ENCODE data around the gene IL1F10.
"Not testable (repeated sequence)": the region's sequence is repeated elsewhere in the genome, so short reads cannot be mapped to it uniquely, and the experiment has no call there.

The IL1F10 gene

DNA sequence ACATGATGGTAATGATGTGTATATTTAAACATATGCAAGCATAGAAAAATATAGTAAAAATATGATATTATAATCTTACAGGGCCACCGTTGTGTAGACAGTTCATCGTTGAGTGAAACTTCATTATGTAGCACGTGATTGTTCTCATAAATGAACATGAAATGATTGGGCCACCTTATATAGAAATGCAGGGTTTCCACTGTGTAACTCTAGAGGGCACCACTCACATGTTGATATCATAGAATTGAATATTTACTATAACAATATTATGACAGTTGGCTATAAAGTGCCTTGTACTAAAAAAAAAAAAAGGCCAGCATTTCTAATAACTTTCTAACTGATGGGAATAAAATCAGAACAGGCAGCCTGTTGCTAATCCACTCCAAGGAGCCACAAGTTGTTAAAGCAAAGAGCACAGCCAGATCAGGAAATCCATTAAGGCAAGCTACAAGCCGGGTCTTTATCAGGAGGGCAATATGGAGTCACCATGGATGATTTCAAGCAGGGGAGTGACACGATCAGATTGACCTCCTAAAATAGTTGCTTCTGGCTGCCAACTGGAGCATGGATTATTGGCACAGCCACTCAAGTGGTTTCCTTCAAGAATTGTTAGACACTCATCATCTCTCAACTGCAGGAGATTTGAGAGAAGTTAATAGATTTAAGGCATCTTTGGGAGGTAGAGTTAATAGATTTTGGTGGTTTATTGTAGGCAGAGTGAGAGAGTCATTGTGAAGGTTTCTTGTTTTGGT, 16.7 kb downstream of the IL1F10 start:
- peak; percentile 51 for DNase-seq

DNA sequence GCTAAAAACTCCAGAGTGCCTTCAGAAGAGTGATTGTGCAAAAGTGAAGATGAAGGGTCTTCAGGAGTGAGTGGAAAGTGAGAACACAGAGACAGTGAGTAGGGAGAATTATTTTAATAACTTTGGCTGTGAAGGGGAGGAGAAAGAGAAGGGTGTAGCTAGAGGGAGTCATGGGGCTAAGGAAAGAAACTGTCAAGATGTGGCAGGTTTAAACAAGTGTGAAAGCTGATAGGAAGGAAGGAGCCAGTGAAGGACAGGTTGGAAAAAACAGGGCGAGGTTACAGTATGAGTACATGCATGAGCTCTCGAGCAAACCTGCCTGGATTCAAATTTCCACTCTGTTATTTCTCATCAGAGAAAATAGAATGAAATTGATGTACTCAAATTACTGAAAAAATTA, 17.8 kb downstream of the IL1F10 start:
- no peak for DNase-seq

DNA sequence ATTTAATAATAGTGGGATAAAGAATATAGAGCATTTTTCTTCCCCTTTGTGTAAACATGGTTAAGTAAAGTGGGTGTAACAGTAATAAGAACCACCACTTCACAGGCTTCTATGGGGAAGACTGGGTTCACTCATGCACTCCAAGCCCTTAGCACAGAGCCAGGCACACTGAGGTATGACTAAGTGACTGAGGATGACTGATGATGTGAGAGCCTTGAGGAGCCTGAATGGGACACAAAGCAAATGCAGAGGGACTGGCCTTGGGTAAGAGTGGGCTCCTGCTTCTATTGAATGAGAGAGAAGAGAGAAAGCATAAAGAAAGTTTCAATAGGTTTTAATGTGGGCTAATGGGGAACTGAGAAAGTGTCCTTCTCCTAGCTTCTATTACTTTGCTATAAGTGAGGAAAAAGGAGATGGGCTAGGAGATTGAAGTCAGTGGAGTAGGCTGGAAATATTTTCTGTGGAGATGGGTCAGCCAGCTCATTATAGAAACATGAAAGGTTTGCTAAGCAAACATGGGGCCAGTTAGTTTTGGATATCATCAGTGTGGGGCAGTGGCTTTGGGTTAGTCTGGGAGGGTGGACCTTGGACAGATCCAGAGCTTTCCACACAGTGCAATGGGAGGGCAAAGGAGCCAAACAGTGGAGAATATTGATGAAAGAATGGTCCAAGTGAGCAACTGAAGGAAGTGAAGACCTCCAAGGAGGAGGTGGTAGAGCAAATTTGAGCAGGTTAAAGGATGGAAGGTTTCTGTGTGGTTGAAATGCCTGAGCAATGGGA, 20.6 kb downstream of the IL1F10 start:
- DNase-seq, result no peak

DNA sequence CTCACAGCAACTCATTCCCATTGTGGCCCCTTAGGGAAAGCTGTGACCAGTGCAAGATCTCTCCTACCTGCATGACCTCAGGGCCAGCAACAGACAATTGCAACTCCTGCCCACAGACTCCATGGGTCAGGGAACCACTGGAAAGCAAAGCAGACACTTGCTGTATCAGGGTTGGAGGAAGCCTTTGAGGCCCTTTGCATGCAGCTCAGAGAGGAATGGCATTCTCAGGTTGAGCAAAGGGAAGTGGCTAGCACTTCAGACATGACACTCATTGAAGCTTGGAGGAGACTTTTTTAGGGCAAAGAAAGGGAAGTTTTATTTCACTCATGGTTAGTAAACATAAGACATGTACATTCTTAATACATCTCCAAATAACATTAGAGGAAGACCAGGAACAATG, 22.1 kb downstream of the IL1F10 start:
- no peak for DNase-seq

DNA sequence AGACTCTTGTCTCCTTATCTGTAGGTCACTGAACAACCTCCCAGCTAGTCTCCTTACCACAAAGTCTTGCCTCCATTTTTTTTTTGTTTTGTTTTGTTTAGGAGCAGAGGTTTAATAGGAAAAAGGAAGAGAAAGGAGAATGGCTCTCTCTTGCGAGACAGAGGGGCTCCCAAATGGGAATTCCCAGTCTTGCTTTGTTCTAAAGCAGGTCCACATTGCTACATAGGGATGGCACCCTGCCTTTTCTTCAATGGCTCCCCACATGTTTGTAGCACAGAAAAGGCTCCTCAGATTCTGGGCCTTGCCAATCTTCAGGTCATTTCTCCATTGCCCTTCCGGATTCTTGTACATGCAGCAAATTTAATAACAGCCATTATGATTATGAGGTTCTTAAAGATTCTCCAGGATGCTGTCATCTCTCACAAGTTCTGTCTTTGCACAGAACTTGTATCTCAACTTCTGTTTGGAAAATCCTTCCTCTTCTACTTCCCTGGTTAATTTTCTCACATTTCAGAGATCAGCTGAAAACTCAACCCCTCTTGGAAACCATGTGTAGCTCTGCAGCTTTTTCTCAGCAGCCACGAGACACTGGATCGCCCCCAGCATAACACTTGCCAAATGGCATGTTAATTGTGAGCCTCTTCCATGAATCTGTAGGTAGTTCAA, 23.6 kb downstream of the IL1F10 start:
- no peak for DNase-seq

DNA sequence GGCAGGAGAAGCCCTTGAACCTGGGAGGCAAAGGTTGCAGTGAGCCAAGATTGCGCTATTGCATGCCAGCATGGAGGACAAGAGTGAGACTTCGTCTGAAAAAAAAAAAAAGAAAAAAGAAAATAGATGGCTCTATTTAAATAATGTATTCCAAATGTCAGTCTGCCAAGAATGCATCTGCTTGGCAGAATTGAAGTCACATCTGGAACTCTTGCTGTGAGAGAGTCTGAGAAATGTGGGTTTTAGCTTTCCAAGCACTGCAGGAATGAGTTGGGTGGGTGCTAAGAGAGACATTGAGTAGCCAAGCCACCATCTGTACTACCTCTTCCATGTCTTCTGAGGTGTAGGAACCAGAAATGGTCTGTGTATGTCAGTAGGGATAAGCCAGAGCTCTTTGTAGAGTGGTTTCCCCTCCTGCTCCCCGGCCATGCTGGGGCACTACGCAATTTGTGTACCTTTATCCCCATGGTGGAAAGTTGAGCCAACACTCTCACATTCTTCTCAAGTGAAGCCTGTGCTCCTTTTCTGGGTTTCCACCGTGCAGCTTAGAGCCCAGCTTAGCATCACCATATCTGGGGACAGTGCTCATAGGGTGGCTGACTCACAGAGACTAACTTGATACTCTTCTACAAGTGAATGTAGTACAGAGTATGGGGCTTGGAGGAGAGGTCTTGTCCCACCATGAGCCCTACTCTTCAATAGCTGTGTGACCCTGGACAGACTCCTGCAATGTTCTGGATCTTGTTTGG, 25.3 kb downstream of the IL1F10 start:
- no peak for DNase-seq

DNA sequence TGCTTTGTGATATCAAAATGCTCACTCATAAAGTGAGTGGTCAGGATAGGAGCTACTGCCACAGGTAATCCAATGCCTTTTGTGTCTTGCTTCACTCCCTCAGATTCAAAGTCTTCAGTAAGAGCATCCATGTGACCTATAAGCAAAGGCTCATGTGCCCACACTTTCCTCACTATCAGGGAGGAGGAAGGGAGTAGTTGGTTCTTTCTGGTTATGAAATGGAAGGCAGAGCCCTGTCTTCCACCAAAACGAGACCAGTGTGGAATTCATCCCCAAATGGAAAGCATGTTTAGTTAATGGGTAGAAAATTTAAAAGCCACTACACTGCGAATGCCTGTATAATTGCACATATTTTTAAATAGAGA, 25.8 kb downstream of the IL1F10 start:
- DNase-seq, result no peak

DNA sequence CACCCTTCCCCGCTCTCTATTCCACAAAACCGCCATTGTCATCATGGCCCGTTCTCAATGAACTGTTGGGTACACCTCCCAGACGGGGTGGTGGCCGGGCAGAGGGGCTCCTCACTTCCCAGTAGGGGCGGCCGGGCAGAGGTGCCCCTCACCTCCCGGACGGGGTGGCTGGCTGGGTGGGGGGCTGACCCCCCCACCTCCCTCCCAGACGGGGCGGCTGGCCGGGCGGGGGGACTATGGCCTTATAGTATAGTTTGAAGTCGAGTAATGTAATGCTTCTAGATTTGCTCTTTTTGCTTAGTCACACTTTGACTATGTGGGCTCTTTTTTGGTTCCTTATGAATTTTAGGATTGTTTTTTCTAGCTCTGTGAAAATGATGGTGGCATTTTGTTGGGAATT, 28.5 kb downstream of the IL1F10 start:
- not testable (repeated sequence) for DNase-seq

DNA sequence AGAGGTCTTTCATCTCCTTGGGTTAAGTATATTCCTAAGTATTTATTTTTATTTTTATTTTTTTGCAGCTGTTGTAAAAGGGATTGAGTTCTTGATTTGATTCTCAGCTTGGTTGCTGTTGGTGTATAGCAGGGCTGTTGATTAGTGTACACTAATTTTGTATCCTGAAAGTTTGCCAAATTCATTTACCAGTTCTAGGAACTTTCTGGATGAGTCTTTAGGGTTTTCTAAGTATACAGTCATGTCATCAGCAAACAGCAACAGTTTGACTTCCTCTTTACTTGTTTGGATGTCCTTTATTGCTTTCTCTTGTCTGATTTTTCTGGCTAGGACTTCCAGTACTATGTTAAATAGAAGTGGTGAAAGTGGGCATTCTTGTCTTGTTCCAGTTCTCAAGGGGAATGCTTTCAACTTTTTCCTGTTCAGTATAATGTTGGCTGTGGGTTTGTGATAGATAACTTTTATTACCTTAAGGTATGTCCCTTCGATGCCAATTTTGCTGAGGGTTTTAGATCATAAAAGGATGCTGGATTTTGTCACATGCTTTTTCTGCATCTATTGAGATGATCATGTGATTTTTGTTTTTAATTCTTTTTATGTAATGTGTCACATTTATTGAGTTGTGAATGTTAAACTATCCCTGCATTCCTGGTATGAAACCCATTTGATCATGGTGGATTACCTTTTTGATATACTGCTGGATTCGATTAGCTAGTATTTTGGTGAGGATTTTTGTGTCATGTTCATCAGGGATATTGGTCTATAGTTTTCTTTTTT, 29.3 kb downstream of the IL1F10 start:
- DNase-seq, result not testable (repeated sequence)

DNA sequence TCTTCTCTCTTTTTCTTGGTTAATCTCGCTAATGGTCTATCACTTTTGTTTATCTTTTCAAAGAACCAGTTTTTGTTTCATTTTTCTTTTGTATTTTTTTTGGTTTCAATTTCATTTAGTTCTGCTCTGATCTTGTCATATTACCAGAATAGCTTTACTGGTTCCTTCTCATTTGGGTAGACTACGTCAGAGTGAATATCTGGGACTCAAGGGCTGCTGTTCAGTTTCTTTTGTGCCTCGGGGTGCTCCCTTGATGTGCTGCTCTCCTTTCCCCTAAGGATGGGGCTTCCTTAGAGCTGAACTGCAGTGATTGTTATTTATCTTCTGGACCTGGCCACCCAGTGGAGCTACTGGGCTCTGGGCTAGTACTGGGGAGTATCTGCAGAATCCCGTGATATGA, 30.3 kb downstream of the IL1F10 start:
- DNase-seq, result no peak

DNA sequence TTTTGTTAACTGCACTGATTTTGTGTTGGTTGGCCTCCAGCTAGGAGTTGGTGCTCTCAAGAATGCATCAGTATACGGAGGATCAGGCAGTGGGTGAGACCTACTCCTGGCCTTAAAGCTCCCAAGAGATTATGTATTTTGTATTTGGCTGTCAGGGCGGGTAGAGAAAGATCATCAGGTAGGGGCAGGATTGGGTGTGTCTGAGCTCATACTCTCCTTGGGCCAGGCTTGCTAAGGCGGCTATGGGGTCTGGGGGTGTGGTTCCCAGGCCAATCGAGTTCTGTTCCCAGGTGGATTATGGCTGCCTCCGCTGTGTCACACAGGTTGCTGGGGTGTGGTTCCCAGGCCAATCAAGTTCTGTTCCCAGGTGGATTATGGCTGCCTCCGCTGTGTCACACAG, 30.8 kb downstream of the IL1F10 start:
- DNase-seq, result no peak

DNA sequence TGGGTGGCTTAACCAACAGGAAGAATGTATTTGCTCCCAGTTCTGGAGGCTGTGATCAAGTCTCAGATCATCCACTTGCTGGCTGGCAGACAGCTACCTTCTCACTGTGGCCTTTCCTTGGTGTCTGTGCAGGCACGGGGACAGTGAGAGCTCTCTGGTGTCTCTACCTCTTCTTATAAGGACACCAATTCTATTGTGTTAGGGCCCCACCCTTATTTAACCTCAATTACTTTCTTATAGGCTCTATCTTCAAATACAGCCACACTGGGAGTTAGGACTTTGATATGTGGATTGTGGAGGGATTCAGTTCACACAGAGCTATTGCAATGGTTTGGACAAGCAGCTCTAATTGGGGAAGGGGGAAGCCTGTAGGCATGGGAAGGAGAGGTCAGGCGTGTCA, 34.4 kb downstream of the IL1F10 start:
- no peak for DNase-seq

DNA sequence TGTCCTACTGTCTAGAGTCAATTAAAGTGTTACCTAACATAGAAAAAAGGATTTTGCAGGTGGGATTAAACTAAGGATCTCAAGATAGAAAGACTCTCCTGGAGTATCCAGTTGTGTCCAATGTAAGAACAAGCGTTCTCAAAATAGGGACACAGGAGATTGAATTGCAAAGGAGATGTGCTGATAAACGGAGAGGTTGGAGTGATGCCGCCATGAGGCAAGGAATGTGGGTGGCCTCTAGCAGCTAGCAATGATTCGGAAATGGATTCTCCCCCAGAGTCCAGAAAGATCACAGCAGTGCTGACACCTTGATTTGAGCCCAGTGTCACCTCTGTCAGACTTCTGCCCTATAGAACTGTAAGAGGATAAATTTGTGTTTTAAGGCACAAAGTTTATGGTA, 35.5 kb downstream of the IL1F10 start:
- no peak for DNase-seq

DNA sequence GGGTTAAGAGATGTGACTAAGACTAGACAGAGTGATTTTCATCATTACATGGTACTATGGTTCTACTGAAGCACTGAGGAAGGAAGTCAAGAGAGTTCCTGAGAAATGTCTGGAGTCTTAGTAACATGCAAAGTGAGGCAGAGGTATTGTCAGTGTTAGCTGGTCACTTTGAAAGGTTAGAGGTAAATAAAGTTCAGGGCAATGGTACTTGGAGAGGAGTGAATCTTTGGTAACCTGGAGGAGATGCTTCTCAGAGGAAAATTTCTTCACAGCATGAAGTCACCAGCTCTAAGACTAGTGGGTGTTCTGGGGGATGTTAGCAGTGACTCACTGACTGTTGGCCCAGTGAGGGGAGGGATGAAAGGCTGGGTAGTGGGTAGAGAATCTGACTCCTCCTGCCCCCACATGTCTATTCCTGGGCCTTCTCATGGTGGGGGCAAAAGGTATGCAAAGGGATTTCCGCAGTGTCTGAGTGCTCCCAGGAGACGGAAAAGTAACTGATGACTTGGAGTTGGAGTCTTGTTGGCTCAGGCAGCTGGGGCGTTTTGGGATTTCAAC, 36.4 kb downstream of the IL1F10 start:
- no peak for DNase-seq

DNA sequence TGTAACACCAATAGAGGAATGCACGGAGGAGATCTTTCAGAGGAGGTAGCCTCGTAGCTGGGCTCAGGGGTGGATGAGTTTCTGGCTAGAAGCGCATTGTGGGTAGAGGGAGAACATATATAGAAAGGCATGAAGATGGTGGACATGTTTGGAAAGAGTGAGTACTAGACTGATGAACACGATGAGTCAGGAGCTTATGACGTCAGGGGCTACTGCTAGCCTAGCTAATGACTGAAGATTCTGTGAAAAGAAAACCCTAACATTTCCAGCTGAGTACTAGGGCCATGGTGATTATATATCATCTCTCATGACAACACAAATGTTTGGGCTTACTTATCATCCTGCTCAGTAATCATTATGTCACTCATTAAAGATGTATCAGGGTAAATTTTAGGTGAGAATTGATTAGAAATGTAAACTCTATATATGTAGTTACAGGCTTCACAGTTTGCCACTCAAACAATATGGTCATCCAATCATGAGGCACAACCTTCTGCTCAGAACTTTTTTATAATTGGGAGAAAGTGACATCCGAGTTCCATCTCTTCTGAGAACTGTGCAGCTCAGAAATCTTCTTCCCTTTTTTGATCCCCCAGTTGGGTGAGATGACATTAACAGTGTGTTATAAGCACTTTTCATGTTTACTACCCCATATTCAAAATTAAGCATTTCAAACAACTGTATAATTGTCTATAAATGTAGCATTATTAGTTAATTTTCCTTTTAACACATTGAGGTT, 37.4 kb downstream of the IL1F10 start:
- DNase-seq, result peak; percentile 16

DNA sequence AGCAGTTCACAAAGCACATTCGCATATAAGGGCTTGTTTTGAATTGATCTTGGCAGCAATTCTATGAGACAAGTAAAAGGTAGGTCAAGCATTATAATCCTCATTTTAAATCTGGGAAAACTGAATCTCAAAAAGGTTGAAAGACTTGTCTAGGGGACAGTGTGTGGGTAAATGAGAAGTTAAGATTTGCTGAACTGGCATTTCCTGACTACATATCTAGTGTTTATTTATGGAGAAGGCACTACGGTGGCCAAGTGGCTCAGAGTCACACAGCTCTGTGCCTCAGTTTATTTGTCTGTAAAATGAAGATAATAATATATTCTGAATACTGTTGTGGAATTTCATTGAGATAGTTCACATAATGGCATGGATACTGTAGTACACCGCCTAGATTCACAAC, 43.4 kb downstream of the IL1F10 start:
- DNase-seq, result no peak

DNA sequence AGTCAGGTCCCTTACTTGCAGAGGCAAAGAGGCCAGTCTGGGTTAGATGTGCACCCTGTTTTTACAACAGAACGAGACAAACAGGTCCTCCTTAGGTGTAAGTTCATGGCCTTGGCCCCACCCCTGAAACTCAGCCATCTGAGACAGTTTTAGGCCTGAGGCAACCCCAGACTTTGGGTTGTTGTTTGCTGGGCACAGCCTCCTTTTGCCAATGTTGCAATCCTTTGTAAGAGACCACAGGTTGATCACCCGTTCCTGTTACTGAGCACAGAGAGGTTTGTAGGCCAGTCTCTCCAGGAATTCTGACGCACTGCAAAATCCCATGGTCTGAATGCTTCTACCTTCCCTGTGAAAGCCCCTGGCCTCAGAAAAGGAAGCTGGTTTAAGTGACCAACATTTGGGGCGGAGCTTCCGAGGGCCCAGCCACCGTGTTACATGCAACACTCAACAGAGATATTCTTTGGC, 44.1 kb downstream of the IL1F10 start:
- no peak for DNase-seq

DNA sequence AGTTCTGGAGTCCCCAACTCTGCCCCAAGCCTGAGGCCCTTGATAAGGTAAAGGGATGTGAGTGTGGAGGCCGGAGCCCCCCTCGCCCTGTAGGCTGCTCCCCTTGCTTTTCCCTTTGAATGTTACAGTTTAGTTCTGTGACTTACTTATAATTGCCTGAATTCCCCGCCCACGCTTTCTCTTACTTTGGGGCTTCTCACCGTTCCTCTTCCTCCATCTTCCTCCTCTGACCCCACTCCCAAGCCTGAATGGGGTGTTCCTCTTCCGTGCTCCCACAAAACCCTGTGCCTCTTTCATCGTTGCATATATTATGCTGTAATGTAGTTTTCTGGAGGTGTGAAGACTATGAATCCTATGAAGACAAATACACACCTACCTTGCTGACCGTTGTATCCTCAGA, 44.7 kb downstream of the IL1F10 start:
- no peak for DNase-seq

DNA sequence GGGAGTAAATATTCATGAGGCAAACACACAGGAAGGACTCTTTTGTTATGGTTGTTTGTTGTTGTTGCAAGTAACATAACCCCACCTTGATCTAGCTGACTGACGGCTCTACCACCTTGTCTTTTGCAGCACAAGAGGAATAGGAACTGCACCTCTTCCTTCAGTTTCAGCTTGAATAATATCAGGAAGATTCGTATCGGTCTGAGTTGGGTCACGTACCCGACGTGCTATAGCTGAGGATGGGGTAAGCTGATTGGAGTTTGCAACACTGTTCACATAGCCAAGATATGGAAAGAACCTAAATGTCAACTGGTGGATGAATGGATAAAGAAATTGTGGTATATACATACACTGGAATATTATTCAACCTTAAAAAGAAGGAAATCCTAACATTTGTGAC, 45.1 kb downstream of the IL1F10 start:
- DNase-seq, result no peak

DNA sequence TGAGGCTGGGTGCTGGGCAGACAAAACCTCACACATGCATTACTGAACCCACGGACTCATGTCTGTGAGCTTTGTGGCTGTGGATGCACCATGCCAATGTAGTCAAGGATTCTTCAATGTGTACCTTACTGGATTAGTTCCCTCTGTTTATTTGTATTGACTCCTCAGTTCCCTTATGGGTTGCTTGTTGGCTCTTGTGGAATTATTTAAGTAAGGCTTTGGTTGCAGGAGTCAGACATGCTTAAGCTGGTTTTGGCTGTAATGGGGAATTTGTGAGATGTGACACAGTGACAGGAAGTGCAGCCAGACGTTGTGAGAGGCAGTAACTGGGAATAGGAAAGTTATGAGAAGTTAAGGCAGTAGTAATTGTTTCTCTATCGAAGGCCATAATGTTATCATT, 46.0 kb downstream of the IL1F10 start:
- no peak for DNase-seq

DNA sequence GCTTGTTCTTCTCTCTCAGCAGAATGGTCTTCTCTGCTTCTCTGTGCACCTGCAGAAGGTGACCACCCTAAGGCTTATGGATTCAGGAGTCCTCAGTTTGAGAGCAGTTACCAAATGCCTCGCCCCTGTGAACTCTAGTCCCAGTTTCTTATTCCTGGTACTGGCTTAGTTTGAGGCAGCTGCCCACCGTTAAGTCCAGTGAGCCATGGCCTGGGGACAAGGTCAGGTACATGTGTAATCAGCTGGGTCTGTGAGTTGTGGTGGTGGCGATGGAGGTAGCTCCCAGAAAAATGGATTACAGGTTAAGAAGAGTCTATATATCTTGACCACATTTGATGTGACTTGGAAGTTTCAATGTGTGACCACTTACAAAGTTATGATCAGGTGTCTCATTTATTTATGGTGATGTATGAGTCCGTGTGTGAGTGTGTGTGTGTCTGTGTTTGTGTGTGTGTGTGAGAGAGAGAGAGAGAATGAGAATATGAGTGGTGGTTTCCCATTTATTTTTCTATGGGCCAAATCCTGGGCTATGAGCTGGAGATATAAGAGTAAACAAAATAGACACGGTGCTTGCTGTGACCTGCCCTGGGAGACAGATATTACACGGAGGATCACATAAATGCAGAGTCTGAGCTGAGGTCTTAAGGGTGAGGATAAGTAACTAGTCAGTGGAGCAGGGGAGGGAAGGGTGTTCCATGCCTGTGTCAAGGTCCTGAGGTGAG, 46.6 kb downstream of the IL1F10 start:
- no peak for DNase-seq
